HL-60 (cell line): ENCODE results near the gene SAA4.
"Not testable (repeated sequence)": the region's sequence is repeated elsewhere in the genome, so short reads cannot be mapped to it uniquely, and the experiment has no call there.

Source experiments
- CTCF ChIP-seq: IDR thresholded peaks from one replicate; pipeline ENCODE4 v1.5.1; 2011; ENCODE audit warnings: low read length, control low read depth, inconsistent platforms; ENCODE audit not compliant: insufficient read depth
- GABPA ChIP-seq: IDR thresholded peaks from 2 replicates; pipeline ENCODE4 v1.6.1; 2012; ENCODE audit warnings: low read depth
- POLR2AphosphoS5 ChIP-seq: IDR thresholded peaks from 2 replicates; pipeline ENCODE4 v1.6.1; 2012; ENCODE audit warnings: low read depth
- REST ChIP-seq: IDR thresholded peaks from 2 replicates; pipeline ENCODE4 v1.6.1; 2012; ENCODE audit warnings: low read depth; ENCODE audit not compliant: insufficient replicate concordance
- SPI1 ChIP-seq: IDR thresholded peaks from 2 replicates; pipeline ENCODE4 v1.6.1; 2012; ENCODE audit warnings: low read depth, mild to moderate bottlenecking, borderline replicate concordance

GRCh38 chr11:18247191-18247581 lies 10.6 kb upstream of the SAA4 start:
- TF ChIP-seq CTCF, POLR2AphosphoS5, REST, GABPA, SPI1: not testable (repeated sequence)
